Stomach (tissue), 4 donors: Measurements from ENCODE around the gene APCDD1L.

Experiments
- EP300 ChIP-seq: sonication (generic); formaldehyde crosslinking; IDR thresholded peaks from one replicate; pipeline ENCODE4 v1.6.1; 2017; ENCODE audit warnings: antibody characterized with exemption
- POLR2A ChIP-seq, 4 donors: fragments of 450-650 bp; IDR thresholded peaks; one replicate each; pipeline ENCODE4 v1.6.1; 2016; ENCODE audit warnings: antibody characterized with exemption in 4 of 4, control low read depth in 2 of 4, mild to moderate bottlenecking in 1 of 4, moderate library complexity in 1 of 4
- POLR2AphosphoS5 ChIP-seq, 3 donors: sonication (generic); formaldehyde crosslinking; IDR thresholded peaks; one replicate each; pipeline ENCODE4 v1.6.1; 2016; ENCODE audit warnings: antibody characterized with exemption in 3 of 3
- TF ChIP-seq, protein P1 (sequence below), 7 experiments: fragments of 450-650 bp in 4 of 7; fragments of 200-600 bp in 3 of 7; sonication (generic) in 3 of 7; IDR thresholded peaks; one replicate each; pipeline ENCODE4 v1.5.1; 2016 to 2019; ENCODE audit warnings: antibody characterized with exemption in 7 of 7, control low read depth in 2 of 7, mild to moderate bottlenecking in 1 of 7

GRCh38 chr20:58473453-58474425, 41.5 kb downstream of the APCDD1L start:
- TF ChIP-seq POLR2A (IDR thresholded peaks at IDR 0.05) (no peak), EP300 (no peak), POLR2AphosphoS5 (IDR thresholded peaks at IDR 0.05) (no peak)
- TF ChIP-seq, protein P1, sequence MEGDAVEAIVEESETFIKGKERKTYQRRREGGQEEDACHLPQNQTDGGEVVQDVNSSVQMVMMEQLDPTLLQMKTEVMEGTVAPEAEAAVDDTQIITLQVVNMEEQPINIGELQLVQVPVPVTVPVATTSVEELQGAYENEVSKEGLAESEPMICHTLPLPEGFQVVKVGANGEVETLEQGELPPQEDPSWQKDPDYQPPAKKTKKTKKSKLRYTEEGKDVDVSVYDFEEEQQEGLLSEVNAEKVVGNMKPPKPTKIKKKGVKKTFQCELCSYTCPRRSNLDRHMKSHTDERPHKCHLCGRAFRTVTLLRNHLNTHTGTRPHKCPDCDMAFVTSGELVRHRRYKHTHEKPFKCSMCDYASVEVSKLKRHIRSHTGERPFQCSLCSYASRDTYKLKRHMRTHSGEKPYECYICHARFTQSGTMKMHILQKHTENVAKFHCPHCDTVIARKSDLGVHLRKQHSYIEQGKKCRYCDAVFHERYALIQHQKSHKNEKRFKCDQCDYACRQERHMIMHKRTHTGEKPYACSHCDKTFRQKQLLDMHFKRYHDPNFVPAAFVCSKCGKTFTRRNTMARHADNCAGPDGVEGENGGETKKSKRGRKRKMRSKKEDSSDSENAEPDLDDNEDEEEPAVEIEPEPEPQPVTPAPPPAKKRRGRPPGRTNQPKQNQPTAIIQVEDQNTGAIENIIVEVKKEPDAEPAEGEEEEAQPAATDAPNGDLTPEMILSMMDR (IDR thresholded peaks at IDR 0.05): no peak
